HG02642 (cell line): ENCODE data around the gene SLC17A5.
"Not testable (repeated sequence)": the region's sequence is repeated elsewhere in the genome, so short reads cannot be mapped to it uniquely, and the experiment has no call there.

Experiments
- ATAC-seq: cut with Tn5 transposase; IDR thresholded peaks from one replicate; pipeline ENCODE4 v1.9.1; 2021; ENCODE audit warnings: mild to moderate bottlenecking; ENCODE audit not compliant: unreplicated experiment, poor library complexity

Gene SLC17A5

DNA sequence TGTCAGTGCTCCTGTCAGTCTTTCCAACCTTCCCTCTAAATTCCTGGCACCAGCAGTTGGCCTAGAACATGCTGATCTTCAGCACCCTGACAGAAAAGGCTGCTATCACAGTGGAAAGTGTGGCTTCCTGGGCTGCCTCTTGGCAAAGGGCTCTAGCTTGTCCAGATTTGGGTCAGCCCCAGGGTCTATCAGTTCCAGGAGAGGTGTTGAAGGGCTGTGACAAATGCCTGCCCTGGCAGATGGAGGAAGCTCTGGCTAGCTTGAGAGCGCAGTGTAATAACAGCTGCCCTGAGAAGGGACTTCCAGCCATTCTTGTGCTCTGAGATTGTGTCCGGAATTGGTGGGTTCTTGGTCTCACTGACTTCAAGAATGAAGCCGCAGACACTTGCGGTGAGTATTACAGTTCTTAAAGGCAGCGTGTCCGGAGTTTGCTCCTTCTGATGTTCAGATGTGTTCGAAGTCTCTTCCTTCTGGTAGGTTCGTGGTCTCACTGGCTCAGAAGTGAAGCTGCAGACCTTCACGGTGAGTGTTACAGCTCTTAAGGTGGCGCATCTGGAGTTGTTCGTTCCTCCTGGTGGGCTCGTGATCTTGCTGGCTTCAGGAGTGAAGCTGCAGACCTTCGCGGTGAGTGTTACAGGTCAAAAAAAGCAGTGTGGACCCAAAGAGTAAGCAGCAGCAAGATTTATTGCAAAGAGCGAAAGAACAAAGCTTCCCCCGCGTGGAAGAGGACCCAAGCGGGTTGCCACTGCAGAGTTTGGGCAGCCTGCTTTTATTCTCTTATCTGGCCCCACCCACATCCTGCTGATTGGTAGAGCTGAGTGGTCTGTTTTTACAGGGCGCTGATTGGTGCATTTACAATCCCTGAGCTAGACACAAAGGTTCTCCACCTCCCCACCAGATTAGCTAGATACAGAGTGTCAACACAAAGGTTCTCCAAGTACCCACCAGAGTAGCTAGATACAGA lies 82.3 kb downstream of the SLC17A5 start:
- ATAC-seq, result not testable (repeated sequence)

- no peak for ATAC-seq
These were observed 84.7 kb downstream of the SLC17A5 start for GRCh38 chr6:73569121-73569520.

- ATAC-seq, result no peak
These were observed 86.7 kb downstream of the SLC17A5 start for GRCh38 chr6:73566954-73567591.

GRCh38 chr6:73566486-73566871 lies 87.3 kb downstream of the SLC17A5 start:
- ATAC-seq, result not testable (repeated sequence)

DNA sequence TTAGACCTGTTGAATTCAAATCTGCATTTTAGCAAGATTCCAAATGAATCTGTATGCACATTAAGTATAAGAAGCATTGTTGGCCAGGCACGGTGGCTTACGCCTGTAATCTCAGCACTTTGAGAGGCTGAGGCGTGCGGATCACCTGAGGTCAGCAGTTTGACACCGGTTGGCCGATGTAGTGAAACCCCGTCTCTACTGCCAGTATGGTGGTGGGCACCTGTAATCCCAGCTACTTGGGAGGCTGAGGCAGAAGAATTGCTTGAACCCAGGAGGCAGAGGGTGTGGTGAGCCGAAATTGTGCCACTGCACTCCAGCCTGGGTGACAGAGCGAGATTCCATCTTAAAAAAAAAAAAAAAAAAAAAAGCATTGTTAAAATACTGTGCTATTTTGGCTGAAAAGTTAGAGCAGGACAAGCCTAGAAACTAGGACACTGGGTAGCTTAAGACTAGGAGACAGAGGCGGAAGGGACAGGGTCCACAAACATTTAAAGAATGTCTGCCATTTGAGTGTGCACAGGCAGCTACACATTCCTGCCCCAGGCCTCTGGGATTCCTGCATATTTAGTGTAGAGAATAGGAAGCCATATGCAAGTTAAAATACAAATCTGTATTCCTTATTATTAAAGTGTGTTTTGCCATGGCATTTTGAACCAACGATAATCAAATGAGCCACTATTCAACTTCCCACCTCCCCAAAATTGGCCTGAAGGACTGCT lies 87.9 kb downstream of the SLC17A5 start:
- no peak for ATAC-seq

- ATAC-seq, result no peak
These were observed 89.0 kb downstream of the SLC17A5 start for GRCh38 chr6:73564578-73565345.

GRCh38 chr6:73562558-73562957 lies 91.2 kb downstream of the SLC17A5 start:
- no peak for ATAC-seq

- peak; percentile 64 for ATAC-seq
These were observed 92.9 kb downstream of the SLC17A5 start for GRCh38 chr6:73560853-73561407.

DNA sequence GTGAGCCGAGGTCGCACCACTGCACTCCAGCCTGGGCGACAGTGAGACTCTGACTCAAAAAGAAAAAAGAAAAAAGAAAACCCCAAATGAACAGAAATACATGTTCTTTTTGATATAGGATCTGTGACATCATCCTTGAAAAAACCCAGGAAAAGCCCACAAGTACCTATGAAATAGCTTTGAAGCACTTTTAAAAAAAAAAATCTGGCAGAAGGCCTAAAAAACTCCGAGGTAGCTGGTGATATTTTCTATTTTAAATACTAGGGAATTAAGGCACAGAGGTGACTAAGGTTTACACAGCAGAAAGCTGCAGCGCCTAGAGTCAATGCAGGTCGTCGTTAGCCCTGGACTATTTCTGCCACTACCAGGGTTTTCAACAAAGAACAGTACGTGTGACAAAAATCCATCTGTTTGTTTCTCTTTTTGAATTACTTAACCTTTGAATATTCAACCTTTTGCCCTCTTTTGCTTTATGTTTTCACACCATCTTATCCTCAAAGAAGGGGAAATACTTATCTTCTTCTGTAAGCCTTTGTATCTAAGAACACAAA lies 93.5 kb downstream of the SLC17A5 start:
- peak; percentile 51 for ATAC-seq

- ATAC-seq, result not testable (repeated sequence)
These were observed 94.4 kb downstream of the SLC17A5 start for GRCh38 chr6:73559399-73559794.

GRCh38 chr6:73558624-73559398 lies 95.0 kb downstream of the SLC17A5 start:
- ATAC-seq, result no peak

DNA sequence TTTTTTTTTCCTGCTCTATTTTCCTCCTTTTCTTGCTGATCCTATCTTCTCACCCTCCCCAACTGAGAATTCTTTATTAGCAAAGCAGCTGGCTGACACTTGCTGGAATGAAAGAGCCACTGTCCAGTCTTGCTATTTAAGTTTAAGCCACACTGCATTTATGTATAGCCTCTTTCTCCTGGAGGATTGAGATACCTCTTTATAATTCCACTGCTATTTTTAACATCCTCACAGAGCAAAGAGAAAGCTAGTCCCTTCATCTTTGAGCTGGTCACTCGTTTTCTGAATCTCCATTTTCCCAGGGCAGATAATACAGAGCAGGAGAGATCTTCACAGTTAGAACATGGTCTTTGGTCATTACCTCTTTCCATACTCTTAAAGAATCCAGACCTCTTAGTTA lies 97.0 kb downstream of the SLC17A5 start:
- ATAC-seq, result no peak

DNA sequence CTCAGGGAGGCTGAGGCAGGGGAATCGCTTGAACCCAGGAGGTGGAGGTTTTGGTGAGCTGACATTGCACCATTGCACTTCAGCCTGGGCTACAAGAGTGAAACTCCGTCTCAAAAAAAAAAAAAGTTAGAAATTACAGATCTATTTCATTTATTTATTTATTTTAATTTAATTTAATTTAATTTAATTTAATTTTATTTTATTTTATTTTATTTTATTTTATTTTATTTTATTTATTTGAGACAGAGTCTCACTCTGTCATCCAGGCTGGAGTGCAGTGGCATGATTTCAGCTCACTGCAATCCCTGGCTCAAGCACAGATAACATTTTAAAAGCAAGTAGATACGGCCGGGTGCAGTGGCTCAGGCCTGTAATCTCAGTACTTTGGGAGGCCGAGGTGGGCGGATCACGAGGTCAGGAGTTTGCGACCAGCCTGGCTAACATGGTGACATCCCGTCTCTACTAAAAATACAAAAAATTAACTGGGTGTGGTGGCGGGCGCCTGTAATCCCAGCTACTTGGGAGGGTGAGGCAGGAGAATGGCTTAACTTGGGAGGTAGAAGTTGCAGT lies 98.3 kb downstream of the SLC17A5 start:
- ATAC-seq, result not testable (repeated sequence)

- not testable (repeated sequence) for ATAC-seq
These were observed 102.7 kb downstream of the SLC17A5 start for GRCh38 chr6:73551115-73551514.

GRCh38 chr6:73548458-73549446 lies 105.0 kb downstream of the SLC17A5 start:
- no peak for ATAC-seq

DNA sequence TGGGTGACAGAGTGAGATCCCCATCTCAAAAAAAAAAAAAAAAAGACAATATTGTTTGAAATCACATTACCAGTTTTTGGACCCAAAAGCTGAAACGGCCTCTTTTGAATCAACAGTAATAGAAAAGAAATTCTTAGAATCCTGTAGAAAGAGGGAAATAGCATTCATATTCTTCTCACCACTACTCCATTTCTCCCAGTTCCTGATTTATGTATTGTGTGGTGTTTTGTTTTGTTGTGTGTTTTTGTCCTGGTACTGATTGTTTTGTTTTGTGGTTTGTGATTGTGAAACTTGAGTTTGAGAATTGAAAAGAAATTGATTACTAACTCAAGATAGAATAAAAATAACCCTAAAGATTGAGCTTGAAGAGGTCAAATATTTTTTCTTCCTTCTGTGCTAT lies 106.8 kb downstream of the SLC17A5 start:
- no peak for ATAC-seq
